Activated CD4-positive, alpha-beta T cell treated with anti-CD3 and anti-CD28 coated beads, Interleukin-2, amount 10 ng/mL, durations not matched to agents 24 days and 14 days (primary cell): ENCODE data around the gene IQSEC1. TPM values are rescaled to one million over a fixed set of nuclear protein-coding genes. Genes with fewer than 3 reads are reported as not detected.

Experiments used
- DNase-seq: peaks from one replicate; pipeline ENCODE4 v3.0.0; 2022
- H3K27ac Mint-ChIP-seq: one replicate; pipeline ENCODE4 v1.8.0; 2022; ENCODE audit warnings: mild to moderate bottlenecking, mixed read lengths
- H3K27me3 Mint-ChIP-seq: one replicate; pipeline ENCODE4 v1.8.0; 2022; ENCODE audit warnings: mixed read lengths
- H3K36me3 Mint-ChIP-seq: one replicate; pipeline ENCODE4 v1.8.0; 2022; ENCODE audit warnings: low read depth, mild to moderate bottlenecking, mixed read lengths
- H3K4me1 Mint-ChIP-seq: one replicate; pipeline ENCODE4 v1.8.0; 2021; ENCODE audit warnings: mixed read lengths
- H3K4me3 Mint-ChIP-seq: one replicate; pipeline ENCODE4 v1.8.0; 2022; ENCODE audit warnings: mild to moderate bottlenecking, moderate library complexity, mixed read lengths
- H3K9me3 Mint-ChIP-seq: one replicate; pipeline ENCODE4 v1.8.0; 2021; ENCODE audit warnings: mixed read lengths
- intact Hi-C: fragments of 100-400 bp; cut with micrococcal nuclease; formaldehyde crosslinking; loops from one replicate; pipeline ENCODE4 v1.15.1; 2023
- total RNA-seq: library from RNA; stranded (reverse); gene quantifications from 2 replicates; pipeline ENCODE4 v1.2.3, GENCODE V29; 2022

Gene IQSEC1
- total RNA-seq, 1 donor from 2014 or later: 22.5 TPM

- Mint-ChIP-seq H3K27ac (no peak overlapping the region), H3K36me3 (peaks cover 11% of the 10 kb centered on the region), H3K4me1 (no peaks in the 10 kb centered on the region), H3K4me3 (no peak overlapping the region), H3K9me3 (no peaks in the 10 kb centered on the region), H3K27me3 (no peaks in the 10 kb centered on the region)
- intact Hi-C loops: loop anchor here (10.0 kb wide), 1 partner anchor 194 kb away; no protein-coding TSS in a partner anchor
- no peak for DNase-seq
Measured at GRCh38 chr3:12898965-12899755, 174.1 kb downstream of the IQSEC1 start.

- H3K4me1 Mint-ChIP-seq: no peaks in the 10 kb centered on the region
- intact Hi-C loops: loop anchor here (10.0 kb wide), 1 partner anchor 194 kb away; no protein-coding TSS in a partner anchor
- no peak overlapping the region for H3K27ac Mint-ChIP-seq
- DNase-seq: no peak
- H3K4me3 Mint-ChIP-seq: no peak overlapping the region
- no peaks in the 10 kb centered on the region for H3K9me3 Mint-ChIP-seq
- H3K27me3 Mint-ChIP-seq: no peaks in the 10 kb centered on the region
- H3K36me3 Mint-ChIP-seq: peaks cover 11% of the 10 kb centered on the region
Measured at GRCh38 chr3:12898290-12898964, 174.8 kb downstream of the IQSEC1 start.

- no peak for DNase-seq
- intact Hi-C loops: loop anchor here (10.0 kb wide), 1 partner anchor 193 kb away; no protein-coding TSS in a partner anchor
- Mint-ChIP-seq H3K36me3 (peaks cover 11% of the 10 kb centered on the region), H3K27me3 (peaks cover 1% of the 10 kb centered on the region), H3K4me3 (no peak overlapping the region), H3K4me1 (no peaks in the 10 kb centered on the region), H3K27ac (no peak overlapping the region), H3K9me3 (no peaks in the 10 kb centered on the region)
Measured at GRCh38 chr3:12897381-12898289, 175.6 kb downstream of the IQSEC1 start.

GRCh38 chr3:12896063-12896985, 176.9 kb downstream of the IQSEC1 start:
- Mint-ChIP-seq H3K27ac (no peak overlapping the region), H3K9me3 (no peaks in the 10 kb centered on the region), H3K36me3 (peaks cover 4% of the 10 kb centered on the region), H3K4me3 (no peak overlapping the region), H3K4me1 (peaks cover 3% of the 10 kb centered on the region), H3K27me3 (peaks cover 1% of the 10 kb centered on the region)
- DNase-seq: no peak
- intact Hi-C loops: loop anchor here (10.0 kb wide), 1 partner anchor 192 kb away; no protein-coding TSS in a partner anchor

- Mint-ChIP-seq H3K36me3 (peaks cover 3% of the 10 kb centered on the region), H3K27ac (no peak overlapping the region), H3K9me3 (no peaks in the 10 kb centered on the region), H3K27me3 (peaks cover 9% of the 10 kb centered on the region), H3K4me3 (no peak overlapping the region), H3K4me1 (peaks cover 3% of the 10 kb centered on the region)
- no peak for DNase-seq
- intact Hi-C loops: loop anchor here (10.0 kb wide), 1 partner anchor 191 kb away; no protein-coding TSS in a partner anchor
Measured at GRCh38 chr3:12895391-12896062, 177.7 kb downstream of the IQSEC1 start.

GRCh38 chr3:12894629-12895028, 178.6 kb downstream of the IQSEC1 start:
- H3K36me3 Mint-ChIP-seq: peaks cover 1% of the 10 kb centered on the region
- peaks cover 18% of the 10 kb centered on the region for H3K27me3 Mint-ChIP-seq
- H3K9me3 Mint-ChIP-seq: no peaks in the 10 kb centered on the region
- intact Hi-C loops: loop anchor here (5.0 to 10.0 kb wide), 2 partner anchors 107 to 190 kb away; no protein-coding TSS in a partner anchor
- H3K27ac Mint-ChIP-seq: no peak overlapping the region
- no peak overlapping the region for H3K4me3 Mint-ChIP-seq
- peaks cover 6% of the 10 kb centered on the region for H3K4me1 Mint-ChIP-seq
- no peak for DNase-seq

GRCh38 chr3:12893852-12894251, 179.4 kb downstream of the IQSEC1 start:
- H3K4me1 Mint-ChIP-seq: peaks cover 6% of the 10 kb centered on the region
- intact Hi-C loops: loop anchor here (5.0 to 10.0 kb wide), 2 partner anchors 107 to 189 kb away; no protein-coding TSS in a partner anchor
- H3K9me3 Mint-ChIP-seq: no peaks in the 10 kb centered on the region
- H3K36me3 Mint-ChIP-seq: no peaks in the 10 kb centered on the region
- H3K27ac Mint-ChIP-seq: no peak overlapping the region
- DNase-seq: no peak
- no peak overlapping the region for H3K4me3 Mint-ChIP-seq
- peaks cover 24% of the 10 kb centered on the region for H3K27me3 Mint-ChIP-seq

GRCh38 chr3:12893247-12893646, 180.0 kb downstream of the IQSEC1 start:
- Mint-ChIP-seq H3K9me3 (no peaks in the 10 kb centered on the region), H3K4me3 (no peak overlapping the region), H3K27me3 (peaks cover 29% of the 10 kb centered on the region), H3K36me3 (no peaks in the 10 kb centered on the region), H3K4me1 (peaks cover 6% of the 10 kb centered on the region), H3K27ac (no peak overlapping the region)
- DNase-seq: no peak
- intact Hi-C loops: loop anchor here (5.0 to 10.0 kb wide), 2 partner anchors 106 to 188 kb away; no protein-coding TSS in a partner anchor

GRCh38 chr3:12892840-12893189, 180.4 kb downstream of the IQSEC1 start:
- DNase-seq: no peak
- H3K27me3 Mint-ChIP-seq: peaks cover 33% of the 10 kb centered on the region
- peaks cover 6% of the 10 kb centered on the region for H3K4me1 Mint-ChIP-seq
- no peaks in the 10 kb centered on the region for H3K9me3 Mint-ChIP-seq
- H3K4me3 Mint-ChIP-seq: no peak overlapping the region
- H3K36me3 Mint-ChIP-seq: no peaks in the 10 kb centered on the region
- H3K27ac Mint-ChIP-seq: no peak overlapping the region
- intact Hi-C loops: loop anchor here (1.0 to 10.0 kb wide), 3 partner anchors 25 to 188 kb away; no protein-coding TSS in a partner anchor

GRCh38 chr3:12891985-12892839, 181.0 kb downstream of the IQSEC1 start:
- H3K36me3 Mint-ChIP-seq: no peaks in the 10 kb centered on the region
- H3K27me3 Mint-ChIP-seq: peaks cover 35% of the 10 kb centered on the region
- H3K4me1 Mint-ChIP-seq: peaks cover 6% of the 10 kb centered on the region
- no peak overlapping the region for H3K4me3 Mint-ChIP-seq
- H3K9me3 Mint-ChIP-seq: no peaks in the 10 kb centered on the region
- no peak overlapping the region for H3K27ac Mint-ChIP-seq
- DNase-seq: peak; percentile 82
- intact Hi-C loops: loop anchor here (1.0 to 10.0 kb wide), 3 partner anchors 24 to 187 kb away; no protein-coding TSS in a partner anchor

- Mint-ChIP-seq H3K9me3 (no peaks in the 10 kb centered on the region), H3K4me3 (no peak overlapping the region), H3K27me3 (peaks cover 40% of the 10 kb centered on the region), H3K36me3 (no peaks in the 10 kb centered on the region), H3K4me1 (peaks cover 6% of the 10 kb centered on the region), H3K27ac (no peak overlapping the region)
- intact Hi-C loops: loop anchor here (5.0 to 10.0 kb wide), 2 partner anchors 104 to 187 kb away; no protein-coding TSS in a partner anchor
- DNase-seq: no peak
Measured at GRCh38 chr3:12891391-12891984, 181.7 kb downstream of the IQSEC1 start.
